Progenitor cell of endocrine pancreas (in vitro differentiated cells): ENCODE results near the gene USP2. TPM values are rescaled to one million over a fixed set of nuclear protein-coding genes. Genes with fewer than 3 reads are reported as not detected.

Experiments used
- DNase-seq: peaks from one replicate; pipeline ENCODE4 v3.0.0; 2021; ENCODE audit warnings: low spot score; ENCODE audit not compliant: unreplicated experiment
- H3K27ac Mint-ChIP-seq: 2 replicates; pipeline ENCODE4 v1.8.0; 2021; ENCODE audit warnings: mild to moderate bottlenecking, moderate library complexity, mixed read lengths
- H3K27me3 Mint-ChIP-seq: 2 replicates; pipeline ENCODE4 v1.8.0; 2021; ENCODE audit warnings: mixed read lengths
- H3K36me3 Mint-ChIP-seq: 2 replicates; pipeline ENCODE4 v1.8.0; 2022; ENCODE audit warnings: mixed read lengths; ENCODE audit not compliant: insufficient read depth
- H3K4me1 Mint-ChIP-seq: 2 replicates; pipeline ENCODE4 v1.8.0; 2021; ENCODE audit warnings: low read depth, mixed read lengths
- H3K4me3 Mint-ChIP-seq: 2 replicates; pipeline ENCODE4 v1.8.0; 2021; ENCODE audit warnings: low read depth, mild to moderate bottlenecking, moderate library complexity, mixed read lengths
- H3K9me3 Mint-ChIP-seq: 2 replicates; pipeline ENCODE4 v1.8.0; 2021; ENCODE audit warnings: low read depth, mixed read lengths
- CTCF ChIP-seq: fragments of 200-600 bp; sonication (generic); IDR thresholded peaks from one replicate; pipeline ENCODE4 v1.5.0; 2021; ENCODE audit warnings: antibody characterized with exemption, mild to moderate bottlenecking; ENCODE audit not compliant: unreplicated experiment
- total RNA-seq: library from RNA; stranded (reverse); gene quantifications from 2 replicates; pipeline ENCODE4 v1.2.1, GENCODE V29; 2021

USP2 gene
- total RNA-seq, 1 donor from 2014 or later, result 5.1 TPM

DNA sequence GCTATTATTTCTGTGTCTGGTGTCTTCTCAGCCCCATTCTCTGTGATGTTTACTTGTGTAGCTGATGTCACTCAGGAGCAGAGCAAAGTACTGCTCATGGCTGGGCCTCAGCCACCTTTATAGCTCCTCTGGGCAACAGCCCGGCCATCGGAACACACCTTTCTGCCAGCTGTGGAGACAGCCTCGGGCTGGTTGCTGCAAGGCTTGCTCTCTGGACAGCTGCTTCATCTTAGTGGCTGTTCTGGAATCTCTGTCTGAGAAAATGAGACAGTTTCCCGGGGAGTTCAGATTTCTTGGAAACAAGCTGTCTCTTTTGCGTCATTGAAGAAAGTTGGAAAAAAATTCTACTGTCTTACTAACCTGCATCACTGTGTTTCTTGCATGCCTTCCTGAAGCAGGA is 21.5 kb upstream of the USP2 start:
- no peak for DNase-seq
- H3K27ac Mint-ChIP-seq, result no peak overlapping the region

DNA sequence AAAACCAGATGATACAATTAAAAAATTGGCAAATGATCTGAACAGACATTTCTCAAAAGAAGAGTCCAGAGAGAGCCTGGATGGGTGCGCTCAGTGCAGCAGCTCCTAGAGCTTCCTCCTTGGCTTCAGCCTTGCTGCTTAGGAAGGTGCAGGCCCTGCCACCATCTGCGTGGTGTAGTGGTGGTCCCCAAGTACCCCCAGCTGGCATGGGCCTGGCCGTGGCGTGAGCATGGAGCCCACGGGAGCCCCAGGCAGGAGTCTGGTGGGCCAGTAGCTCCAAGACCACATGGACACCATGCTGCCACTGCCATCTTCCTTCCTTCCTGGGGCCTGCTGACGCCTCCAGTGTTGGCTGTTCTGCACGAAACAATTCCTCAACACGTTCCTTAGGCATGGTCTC is 21.0 kb upstream of the USP2 start:
- Mint-ChIP-seq H3K27ac (no peak overlapping the region), H3K4me1 (peaks cover 2% of the 10 kb centered on the region), H3K36me3 (no peaks in the 10 kb centered on the region), H3K4me3 (no peak overlapping the region), H3K9me3 (peaks cover 29% of the 10 kb centered on the region), H3K27me3 (no peaks in the 10 kb centered on the region)
- TF ChIP-seq CTCF, result no peak
- DNase-seq, result no peak

More for the DNA sequence above, 21.5 kb upstream of the USP2 start:
- Mint-ChIP-seq H3K4me3 (no peak overlapping the region), H3K4me1 (peaks cover 2% of the 10 kb centered on the region), H3K9me3 (peaks cover 24% of the 10 kb centered on the region), H3K27me3 (no peaks in the 10 kb centered on the region), H3K36me3 (no peaks in the 10 kb centered on the region)
- TF ChIP-seq CTCF, result no peak

GRCh38 chr11:119400860-119401259 is 19.4 kb upstream of the USP2 start:
- Mint-ChIP-seq H3K27ac (no peak overlapping the region), H3K9me3 (peaks cover 29% of the 10 kb centered on the region), H3K4me3 (no peak overlapping the region), H3K36me3 (no peaks in the 10 kb centered on the region), H3K4me1 (peaks cover 2% of the 10 kb centered on the region), H3K27me3 (no peaks in the 10 kb centered on the region)
- TF ChIP-seq CTCF, result no peak
- DNase-seq, result no peak

DNA sequence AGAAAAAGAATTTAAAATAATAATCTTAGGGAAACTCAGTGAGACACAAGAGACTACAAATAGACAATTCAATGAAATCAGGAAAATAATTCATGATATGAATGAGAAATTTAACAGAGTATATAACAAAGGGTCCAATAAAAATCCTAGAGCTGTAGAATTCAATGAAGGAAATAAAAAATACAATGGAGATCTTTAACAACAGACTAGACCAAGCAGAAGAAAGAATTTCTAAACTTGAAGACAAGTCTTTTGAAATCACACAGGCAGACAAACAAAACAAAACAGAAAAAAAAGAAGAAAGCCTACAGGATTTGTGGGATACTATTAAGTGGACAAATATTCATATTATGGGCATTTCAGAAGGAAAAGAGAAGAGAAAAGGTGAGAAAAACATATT is 16.2 kb upstream of the USP2 start:
- H3K27ac Mint-ChIP-seq, result no peak overlapping the region
- no peak for DNase-seq
- H3K4me1 Mint-ChIP-seq, result no peaks in the 10 kb centered on the region
- H3K4me3 Mint-ChIP-seq, result no peak overlapping the region
- peaks cover 5% of the 10 kb centered on the region for H3K27me3 Mint-ChIP-seq
- no peaks in the 10 kb centered on the region for H3K36me3 Mint-ChIP-seq
- H3K9me3 Mint-ChIP-seq, result peaks cover 29% of the 10 kb centered on the region
- no peak for TF ChIP-seq CTCF

- Mint-ChIP-seq H3K36me3 (no peaks in the 10 kb centered on the region), H3K27ac (no peak overlapping the region), H3K27me3 (peaks cover 5% of the 10 kb centered on the region), H3K4me1 (no peaks in the 10 kb centered on the region), H3K9me3 (peaks cover 29% of the 10 kb centered on the region), H3K4me3 (no peak overlapping the region)
- DNase-seq, result no peak
- no peak for TF ChIP-seq CTCF
These were observed 15.3 kb upstream of the USP2 start for GRCh38 chr11:119396835-119397234.

DNA sequence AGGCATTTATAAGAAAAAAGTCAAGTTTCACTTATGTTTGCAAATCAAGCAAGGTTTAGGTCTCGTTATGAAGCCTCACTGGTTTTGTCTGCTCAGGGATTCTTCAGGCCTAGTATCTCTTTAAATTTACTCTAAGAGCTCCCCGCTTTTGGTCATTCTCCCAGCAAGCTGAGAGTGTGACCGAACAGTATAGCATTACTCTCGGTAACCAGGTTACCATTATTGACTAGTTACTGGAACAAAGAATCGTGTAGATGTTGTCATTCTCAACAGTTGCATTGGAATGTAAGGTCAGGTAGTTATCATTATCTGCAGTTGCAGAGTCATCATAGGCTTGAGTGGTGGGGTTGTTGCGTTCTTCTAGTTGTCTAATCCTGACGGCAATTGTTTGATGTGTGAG is 9.8 kb upstream of the USP2 start:
- H3K4me1 Mint-ChIP-seq, result no peaks in the 10 kb centered on the region
- no peak for DNase-seq
- peaks cover 5% of the 10 kb centered on the region for H3K27me3 Mint-ChIP-seq
- H3K9me3 Mint-ChIP-seq, result no peaks in the 10 kb centered on the region
- no peak for TF ChIP-seq CTCF
- no peak overlapping the region for H3K4me3 Mint-ChIP-seq
- H3K27ac Mint-ChIP-seq, result no peak overlapping the region
- H3K36me3 Mint-ChIP-seq, result no peaks in the 10 kb centered on the region
